Ishikawa (cell line): ENCODE data around the gene NSUN7.

Source experiments
- EGR1 ChIP-seq: IDR thresholded peaks from 2 replicates; pipeline ENCODE4 v1.6.1; 2012
- NFIC ChIP-seq: IDR thresholded peaks from 2 replicates; pipeline ENCODE4 v1.6.1; 2012
- RAD21 ChIP-seq: IDR thresholded peaks from 2 replicates; pipeline ENCODE4 v1.6.1; 2012; ENCODE audit warnings: low read depth
- REST ChIP-seq: IDR thresholded peaks from 2 replicates; pipeline ENCODE4 v1.6.1; 2012; ENCODE audit warnings: low read depth, mild to moderate bottlenecking
- USF1 ChIP-seq: IDR thresholded peaks from 2 replicates; pipeline ENCODE4 v1.6.1; 2012
- YY1 ChIP-seq: IDR thresholded peaks from 2 replicates; pipeline ENCODE4 v1.6.1; 2012; ENCODE audit warnings: low read depth
- ZBTB7A ChIP-seq: IDR thresholded peaks from 2 replicates; pipeline ENCODE4 v1.6.1; 2012; ENCODE audit warnings: low read depth
- TF ChIP-seq, protein P1 (sequence below): IDR thresholded peaks from 2 replicates; pipeline ENCODE4 v1.6.1; 2012

- TF ChIP-seq EGR1 (no peak), RAD21 (no peak), NFIC (no peak), YY1 (no peak), USF1 (no peak), REST (no peak), ZBTB7A (no peak)
- TF ChIP-seq, protein P1, sequence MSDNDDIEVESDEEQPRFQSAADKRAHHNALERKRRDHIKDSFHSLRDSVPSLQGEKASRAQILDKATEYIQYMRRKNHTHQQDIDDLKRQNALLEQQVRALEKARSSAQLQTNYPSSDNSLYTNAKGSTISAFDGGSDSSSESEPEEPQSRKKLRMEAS, result no peak
These were observed at the start of gene NSUN7 for GRCh38 chr4:40749717-40750460.
